Parathyroid adenoma (tissue), 2 donors: ENCODE results near the gene VWA8.
"Not testable (repeated sequence)": the region's sequence is repeated elsewhere in the genome, so short reads cannot be mapped to it uniquely, and the experiment has no call there.

ENCODE experiments used
- H2AFZ ChIP-seq: fragments of 300-600 bp; sonication (generic); one replicate; pipeline ENCODE4 v1.7.0; 2017; ENCODE audit warnings: antibody characterized with exemption, mild to moderate bottlenecking
- H3K27ac ChIP-seq: fragments of 300-600 bp; sonication (generic); one replicate; pipeline ENCODE4 v1.7.0; 2017
- H3K27me3 ChIP-seq: fragments of 300-600 bp; sonication (generic); one replicate; pipeline ENCODE4 v1.7.0; 2017; ENCODE audit warnings: low read length; ENCODE audit not compliant: control insufficient read depth, insufficient read depth
- H3K36me3 ChIP-seq: fragments of 300-600 bp; sonication (generic); one replicate; pipeline ENCODE4 v1.7.0; 2017; ENCODE audit warnings: low read length; ENCODE audit not compliant: control insufficient read depth, insufficient read depth
- H3K4me1 ChIP-seq: fragments of 300-600 bp; sonication (generic); one replicate; pipeline ENCODE4 v1.7.0; 2017; ENCODE audit warnings: control low read depth
- H3K4me2 ChIP-seq: fragments of 300-600 bp; sonication (generic); one replicate; pipeline ENCODE4 v1.7.0; 2017; ENCODE audit warnings: low read length
- H3K4me3 ChIP-seq: fragments of 300-600 bp; sonication (generic); one replicate; pipeline ENCODE4 v1.7.0; 2017; ENCODE audit warnings: low read depth, low read length
- H3K79me2 ChIP-seq: fragments of 300-600 bp; sonication (generic); one replicate; pipeline ENCODE4 v1.7.0; 2017; ENCODE audit warnings: control low read depth
- H3K9ac ChIP-seq: fragments of 300-600 bp; sonication (generic); one replicate; pipeline ENCODE4 v1.7.0; 2017; ENCODE audit warnings: mild to moderate bottlenecking
- H3K9me3 ChIP-seq: fragments of 300-600 bp; sonication (generic); one replicate; pipeline ENCODE4 v1.7.0; 2017; ENCODE audit warnings: low read length; ENCODE audit not compliant: control insufficient read depth
- CTCF ChIP-seq: fragments of 300-600 bp; sonication (generic); IDR thresholded peaks from one replicate; pipeline ENCODE4 v1.7.0; 2017; ENCODE audit warnings: antibody characterized with exemption, mild to moderate bottlenecking
- donor health status: primary hyperparathyroidism.

VWA8 gene

GRCh38 chr13:41577436-41577835 lies 383.5 kb downstream of the VWA8 start:
- H3K27me3 ChIP-seq: no peaks in the 10 kb centered on the region
- no peaks in the 10 kb centered on the region for H3K79me2 ChIP-seq
- no peak for TF ChIP-seq CTCF
- H3K4me3 ChIP-seq: no peak overlapping the region
- H3K4me2 ChIP-seq: no peak overlapping the region
- H3K9ac ChIP-seq: no peak overlapping the region
- H3K27ac ChIP-seq: no peak overlapping the region
- H3K4me1 ChIP-seq: no peaks in the 10 kb centered on the region
- no peaks in the 10 kb centered on the region for H3K9me3 ChIP-seq
- no peak overlapping the region for H2AFZ ChIP-seq
- no peaks in the 10 kb centered on the region for H3K36me3 ChIP-seq

- H2AFZ ChIP-seq, H3K27ac ChIP-seq, H3K27me3 ChIP-seq, H3K36me3 ChIP-seq, H3K9ac ChIP-seq, H3K4me3 ChIP-seq, H3K9me3 ChIP-seq, H3K4me2 ChIP-seq, H3K79me2 ChIP-seq, H3K4me1 ChIP-seq: not testable (repeated sequence)
These were observed 387.3 kb downstream of the VWA8 start for GRCh38 chr13:41573640-41574039.

- H2AFZ ChIP-seq, H3K4me2 ChIP-seq, H3K36me3 ChIP-seq, H3K9ac ChIP-seq, H3K4me3 ChIP-seq, H3K4me1 ChIP-seq, H3K9me3 ChIP-seq, H3K27me3 ChIP-seq, H3K79me2 ChIP-seq, H3K27ac ChIP-seq: not testable (repeated sequence)
These were observed 389.0 kb downstream of the VWA8 start for GRCh38 chr13:41571817-41572340.

GRCh38 chr13:41568972-41569351 lies 391.9 kb downstream of the VWA8 start:
- Histone ChIP-seq H3K4me2 (no peak overlapping the region), H3K27ac (no peak overlapping the region), H2AFZ (no peak overlapping the region), H3K36me3 (no peaks in the 10 kb centered on the region), H3K4me1 (no peaks in the 10 kb centered on the region), H3K27me3 (no peaks in the 10 kb centered on the region), H3K9ac (no peak overlapping the region), H3K79me2 (no peaks in the 10 kb centered on the region), H3K4me3 (no peak overlapping the region), H3K9me3 (no peaks in the 10 kb centered on the region)
- no peak for TF ChIP-seq CTCF

- Histone ChIP-seq H3K9ac (no peak overlapping the region), H2AFZ (no peak overlapping the region), H3K27ac (no peak overlapping the region), H3K4me3 (no peak overlapping the region), H3K36me3 (no peaks in the 10 kb centered on the region), H3K4me1 (no peaks in the 10 kb centered on the region), H3K4me2 (no peak overlapping the region), H3K9me3 (no peaks in the 10 kb centered on the region), H3K27me3 (no peaks in the 10 kb centered on the region), H3K79me2 (no peaks in the 10 kb centered on the region)
- TF ChIP-seq CTCF: no peak
These were observed 392.6 kb downstream of the VWA8 start for GRCh38 chr13:41568143-41568971.

- Histone ChIP-seq H3K4me3 (no peak overlapping the region), H3K9me3 (no peaks in the 10 kb centered on the region), H3K27ac (no peak overlapping the region), H3K79me2 (no peaks in the 10 kb centered on the region), H3K27me3 (no peaks in the 10 kb centered on the region), H3K4me1 (no peaks in the 10 kb centered on the region), H2AFZ (no peak overlapping the region), H3K9ac (no peak overlapping the region), H3K4me2 (no peak overlapping the region), H3K36me3 (no peaks in the 10 kb centered on the region)
- TF ChIP-seq CTCF: no peak
These were observed 393.5 kb downstream of the VWA8 start for GRCh38 chr13:41567363-41567762.
